HG03469 (cell line): ENCODE measurements around the gene FOXI2.

Source experiments
- ATAC-seq: cut with Tn5 transposase; IDR thresholded peaks from one replicate; pipeline ENCODE4 v1.9.1; 2021; ENCODE audit warnings: mild to moderate bottlenecking, moderate library complexity, moderate number of reproducible peaks; ENCODE audit not compliant: unreplicated experiment

Gene FOXI2

DNA sequence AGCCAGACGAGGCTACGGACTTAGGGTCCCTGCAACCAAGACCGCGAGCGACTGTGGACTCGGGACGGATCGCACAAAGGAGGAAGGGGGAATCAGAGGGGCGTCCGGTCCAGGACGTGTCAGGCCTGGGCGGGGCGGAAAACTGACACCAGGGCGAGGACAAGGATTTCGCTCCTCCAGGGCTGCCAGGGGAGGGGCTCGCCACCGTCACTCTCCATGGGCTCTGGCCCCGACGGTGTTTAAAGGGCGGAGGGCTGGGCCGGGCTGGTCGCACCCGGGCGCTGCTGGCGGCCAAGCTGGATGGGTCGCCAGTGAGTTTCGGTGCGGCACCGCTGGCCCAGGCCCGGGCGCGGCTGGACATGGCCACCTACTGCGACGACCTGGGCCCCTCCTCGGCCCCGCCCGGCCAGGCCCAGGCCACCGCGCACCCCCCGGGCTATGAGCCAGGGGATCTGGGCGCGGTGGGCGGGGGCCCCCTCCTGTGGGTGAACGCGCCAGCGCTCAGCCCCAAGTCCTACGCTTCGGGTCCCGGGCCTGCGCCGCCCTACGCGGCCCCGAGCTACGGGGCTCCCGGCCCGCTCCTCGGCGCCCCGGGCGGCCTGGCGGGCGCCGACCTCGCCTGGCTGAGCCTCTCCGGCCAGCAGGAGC, at the start of gene FOXI2:
Gene FOXI2, plus strand, starts transcription at position 271 of the 648 bp plus-strand sequence. Its CDS starts 89 bp downstream, at position 360.
- no peak for ATAC-seq

DNA sequence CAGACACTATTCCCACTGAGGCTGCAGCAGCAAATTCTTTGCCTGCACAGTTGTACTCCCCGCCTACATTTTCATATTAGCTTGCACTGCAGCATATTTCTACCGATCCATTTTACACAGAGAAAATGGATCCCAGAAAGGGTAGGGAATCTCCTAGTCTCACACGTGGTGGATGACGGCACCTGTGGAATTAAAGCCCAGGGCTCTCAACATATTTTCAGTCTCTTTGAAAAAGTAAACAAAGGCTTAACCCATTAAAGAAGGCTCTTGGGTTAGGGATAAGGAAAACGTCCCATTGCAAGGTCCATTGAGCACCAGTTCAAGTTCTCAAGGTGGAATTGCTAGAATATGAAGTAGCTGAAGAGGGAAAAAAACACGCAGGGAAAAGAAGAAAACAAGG, 49.4 kb upstream of the FOXI2 start:
- ATAC-seq = no peak

DNA sequence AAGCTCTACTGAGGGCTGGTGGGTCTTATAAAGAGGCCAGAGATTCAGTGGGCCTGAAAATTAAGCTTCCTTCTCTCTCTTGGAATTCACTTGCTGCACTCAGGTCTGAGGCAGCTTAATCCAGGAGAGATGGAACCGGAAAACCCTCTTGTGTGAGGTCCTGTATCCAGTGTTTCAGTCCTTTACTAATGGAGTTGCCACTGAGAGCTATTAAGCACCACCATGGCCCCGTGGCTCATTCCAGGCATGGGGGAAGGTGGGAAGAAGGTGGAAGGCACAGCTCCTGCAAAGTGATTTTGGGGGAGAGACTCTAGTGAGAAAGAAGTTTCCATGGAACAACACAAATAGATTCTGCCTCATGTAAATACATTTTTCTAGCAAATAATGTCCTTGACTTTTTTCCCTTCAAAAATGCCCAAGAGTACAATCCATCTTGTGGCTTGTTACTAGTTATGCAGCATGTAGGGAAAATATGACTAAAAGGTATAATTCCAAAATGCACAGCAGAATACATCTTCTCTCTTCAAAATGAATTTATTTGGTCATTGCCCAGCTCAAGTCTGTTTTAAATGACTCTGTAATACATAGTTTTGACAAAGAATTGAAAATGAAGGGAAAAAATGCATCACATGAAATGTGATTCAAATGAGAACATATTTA, 46.7 kb upstream of the FOXI2 start:
- ATAC-seq = no peak

DNA sequence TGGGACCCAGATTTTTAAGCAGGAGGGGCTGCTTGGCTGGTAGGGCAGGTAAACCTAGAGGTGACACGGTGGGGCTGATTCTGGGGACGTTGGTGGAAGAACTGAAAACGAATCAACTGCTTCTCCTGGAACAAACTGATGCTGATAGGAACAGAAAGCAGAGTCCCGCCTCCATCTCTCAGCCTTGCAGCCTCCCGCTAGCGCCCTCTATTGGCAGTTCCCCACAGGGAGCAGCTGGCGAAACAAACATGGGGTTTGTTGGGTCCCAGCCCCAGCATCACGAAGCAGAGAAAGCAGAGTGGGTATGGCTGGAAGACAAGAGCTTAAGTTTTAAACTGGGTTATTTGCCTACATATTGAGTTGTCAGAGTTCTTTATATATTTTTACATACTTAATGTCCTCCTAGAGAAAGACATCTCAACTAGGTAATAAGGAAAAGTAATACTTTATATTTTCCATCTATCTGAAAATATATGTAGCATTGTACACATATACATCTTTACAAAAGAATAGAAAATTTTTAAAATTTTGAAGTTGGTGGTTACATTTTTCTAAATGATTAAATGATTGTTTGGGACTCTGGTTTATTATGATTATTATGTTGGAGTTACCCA, 42.3 kb upstream of the FOXI2 start:
- no peak for ATAC-seq

DNA sequence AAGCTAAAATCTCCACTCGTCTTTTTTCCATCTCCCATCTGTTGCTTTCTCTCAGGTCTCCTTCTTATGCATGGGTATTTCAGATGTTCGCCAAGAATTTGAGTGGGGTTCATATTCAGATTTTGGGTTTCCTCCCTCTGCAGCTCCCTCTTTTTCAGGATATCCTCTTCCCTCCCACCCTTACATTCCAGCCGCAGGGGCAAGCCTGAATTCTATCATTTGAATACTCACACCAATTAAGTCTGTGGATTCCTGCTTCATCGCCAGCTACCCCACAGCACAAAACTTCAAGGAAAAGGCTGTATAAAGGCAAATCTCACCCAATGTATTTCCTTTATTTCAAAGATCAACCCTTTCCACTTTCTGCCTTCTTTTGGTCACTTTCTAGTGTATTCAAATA, 41.6 kb upstream of the FOXI2 start:
- no peak for ATAC-seq

DNA sequence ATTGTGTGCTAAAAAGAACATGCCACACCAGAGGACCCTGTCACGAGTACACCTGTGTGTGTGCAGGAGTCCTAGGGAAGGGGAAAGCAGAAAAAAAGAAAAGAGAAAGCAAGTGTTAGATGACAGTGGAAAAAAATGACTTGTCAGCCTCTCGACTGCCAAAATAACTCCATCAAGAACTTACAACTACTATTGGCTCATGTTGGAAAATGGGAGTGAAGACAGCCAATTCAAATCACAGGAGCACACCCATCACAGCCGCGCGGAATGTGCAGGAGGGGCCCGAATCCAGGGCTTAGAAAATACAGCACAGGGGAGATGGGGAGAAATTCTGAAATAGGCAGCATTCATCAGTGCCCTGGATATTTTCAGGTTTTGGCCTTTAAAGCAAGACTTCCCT, 38.1 kb upstream of the FOXI2 start:
- no peak for ATAC-seq

DNA sequence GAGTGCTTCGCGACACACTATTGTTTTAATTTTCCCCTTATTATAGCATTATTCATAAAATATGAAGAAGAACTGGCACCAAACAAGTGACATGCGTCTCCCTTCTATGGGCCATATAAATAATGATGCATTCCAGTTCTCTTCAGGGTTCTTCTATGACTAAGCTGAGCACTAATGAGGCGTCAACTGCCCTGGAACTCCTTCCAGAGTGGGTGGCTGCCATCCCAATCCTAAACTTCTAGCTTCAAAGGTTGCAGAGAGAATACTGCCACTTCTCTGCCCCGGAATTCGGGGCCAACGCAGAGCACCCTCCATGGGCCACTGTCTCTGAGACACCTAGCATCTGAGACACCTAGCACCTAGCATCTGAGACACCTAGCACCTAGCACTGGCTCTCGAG, 37.7 kb upstream of the FOXI2 start:
- no peak for ATAC-seq

DNA sequence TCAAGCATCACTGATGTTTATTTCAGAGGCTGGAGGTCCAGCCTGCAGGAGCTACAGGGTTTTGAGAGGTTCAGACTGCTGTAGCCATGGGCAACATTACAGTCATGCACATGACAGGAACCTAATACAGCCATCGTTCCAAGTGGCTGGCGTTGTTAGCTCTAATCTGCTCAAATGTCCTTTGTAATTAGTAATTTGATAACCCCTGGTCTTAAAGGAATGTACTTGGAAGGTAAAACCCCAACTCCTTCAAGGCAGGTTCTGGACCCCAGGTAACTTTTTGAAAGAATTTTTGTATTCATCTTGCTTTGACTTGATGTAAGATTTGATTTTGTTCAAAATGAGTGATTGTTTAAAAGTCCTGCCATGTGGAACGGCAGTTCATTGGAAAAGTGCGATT, 34.7 kb upstream of the FOXI2 start:
- no peak for ATAC-seq

DNA sequence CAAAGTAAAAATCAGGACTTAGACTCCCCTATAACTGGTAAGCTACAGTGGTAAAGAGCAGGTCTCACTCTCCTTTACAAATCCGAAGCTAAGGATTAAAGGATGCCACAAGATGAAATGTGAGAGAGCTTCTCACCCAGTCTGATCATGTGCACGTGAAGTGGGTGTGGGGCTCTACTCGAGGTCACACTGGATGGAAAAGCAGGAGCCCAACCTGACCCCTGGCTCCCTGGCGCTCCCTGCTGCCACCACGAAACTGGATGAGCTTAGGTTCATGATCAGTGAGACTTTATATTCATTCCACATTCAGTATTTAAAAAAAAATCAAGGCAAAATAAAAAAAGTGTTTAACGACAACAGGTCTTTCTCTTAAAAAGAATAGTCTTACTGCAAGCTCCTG, 21.7 kb upstream of the FOXI2 start:
- ATAC-seq = no peak

DNA sequence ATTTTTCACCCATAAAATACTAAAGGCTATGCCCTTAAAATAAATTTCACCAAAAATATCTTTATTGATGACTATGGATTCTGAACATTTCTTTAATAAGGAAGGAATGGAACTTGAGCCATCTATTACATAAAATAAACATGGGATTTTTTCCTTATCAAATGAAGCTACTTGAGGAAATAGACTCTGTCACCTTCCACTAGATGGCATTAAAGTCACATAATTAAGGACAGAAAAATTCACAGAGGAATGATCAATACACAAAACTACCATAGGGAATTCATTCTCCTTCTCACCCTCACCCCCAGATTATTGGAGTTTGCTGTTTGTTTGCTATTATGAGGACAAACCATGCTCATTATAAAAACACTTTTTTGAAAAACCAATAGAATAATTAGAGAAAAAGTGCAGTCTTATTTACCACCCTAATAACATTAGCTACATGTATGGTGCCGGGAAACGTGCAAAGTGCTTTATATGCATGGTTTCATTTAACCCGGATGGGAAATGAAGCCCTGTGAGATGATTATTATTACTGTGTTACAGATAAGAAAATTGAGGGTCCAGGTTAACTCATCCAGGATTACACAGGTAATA, 21.1 kb upstream of the FOXI2 start:
- ATAC-seq = no peak

DNA sequence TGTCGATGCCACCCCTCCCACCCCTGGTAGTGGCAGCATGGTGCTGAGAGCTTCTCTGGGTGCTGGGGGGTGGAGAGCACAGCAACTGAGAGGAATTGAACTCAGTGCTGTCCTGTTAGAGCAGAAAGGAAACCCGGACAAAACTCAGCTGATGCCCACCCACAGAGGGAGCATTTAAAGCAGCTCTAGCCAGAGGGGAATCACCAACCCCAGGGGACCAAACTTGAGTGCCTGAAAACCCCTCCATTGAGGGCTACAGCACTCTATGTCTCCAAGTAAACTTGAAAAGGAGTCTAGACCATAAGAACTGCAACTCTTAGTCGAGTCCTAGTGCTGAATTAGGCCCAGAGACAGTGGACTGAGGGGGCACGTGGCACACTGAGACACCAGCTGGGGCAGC, 16.8 kb upstream of the FOXI2 start:
- no peak for ATAC-seq

DNA sequence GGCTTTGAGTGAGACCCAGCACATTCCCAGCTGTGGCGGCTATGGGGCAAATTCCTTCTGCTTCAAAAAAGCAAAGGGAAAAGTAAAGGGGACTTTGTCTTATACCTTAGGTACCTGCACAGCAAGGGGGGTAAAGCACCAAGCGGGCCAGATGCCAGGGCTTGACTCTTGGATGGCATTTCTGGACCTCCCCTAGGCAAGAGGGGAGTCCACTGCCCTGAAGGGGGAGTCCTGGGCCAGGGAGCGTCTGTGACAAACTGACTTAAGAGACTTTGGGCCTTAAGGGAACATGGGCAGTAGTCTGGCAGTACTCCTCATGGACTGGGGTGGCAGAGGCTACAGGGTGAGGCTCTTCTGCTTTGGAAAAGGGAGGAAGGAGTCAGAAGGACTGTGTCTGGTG, 16.1 kb upstream of the FOXI2 start:
- ATAC-seq = no peak

DNA sequence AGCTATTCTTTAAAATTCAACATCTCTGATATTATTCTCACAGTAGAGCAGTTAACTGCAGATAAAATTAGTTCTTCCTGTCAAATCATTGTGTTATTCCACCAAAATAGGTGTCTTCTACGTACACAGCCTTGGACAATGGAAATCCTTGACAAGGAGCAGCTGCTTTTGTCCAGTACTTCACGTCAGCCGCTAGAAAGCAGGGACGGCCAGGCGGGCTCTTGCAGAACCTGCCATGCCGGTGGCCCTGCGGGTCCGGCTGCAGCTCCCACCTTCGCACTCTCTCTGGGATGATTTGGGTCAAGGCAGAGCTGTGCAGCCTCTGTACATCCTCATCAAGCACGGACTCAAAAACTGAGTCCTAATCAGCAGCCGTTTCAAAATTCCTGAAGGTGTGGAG, 2.2 kb upstream of the FOXI2 start:
- ATAC-seq = no peak

DNA sequence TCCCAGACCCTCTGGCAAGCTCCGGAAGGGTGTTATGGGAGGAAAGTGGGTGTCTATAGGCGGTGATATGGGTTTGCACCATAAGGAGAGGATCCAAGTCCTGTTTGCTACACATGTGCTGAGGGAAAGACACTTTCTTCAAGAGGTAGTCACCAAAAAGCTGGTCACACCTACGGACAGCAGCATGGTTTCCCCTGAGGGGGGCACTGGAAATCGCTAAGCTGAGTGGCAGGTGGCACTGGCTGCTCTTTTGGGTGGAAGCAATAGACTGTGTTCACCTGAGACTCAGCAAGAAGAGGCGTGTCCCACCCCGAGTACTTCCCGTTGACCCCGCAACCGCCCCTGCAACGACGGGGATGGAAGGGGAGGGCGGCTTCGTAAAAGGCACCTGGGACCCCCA, 1.8 kb upstream of the FOXI2 start:
- ATAC-seq = no peak

DNA sequence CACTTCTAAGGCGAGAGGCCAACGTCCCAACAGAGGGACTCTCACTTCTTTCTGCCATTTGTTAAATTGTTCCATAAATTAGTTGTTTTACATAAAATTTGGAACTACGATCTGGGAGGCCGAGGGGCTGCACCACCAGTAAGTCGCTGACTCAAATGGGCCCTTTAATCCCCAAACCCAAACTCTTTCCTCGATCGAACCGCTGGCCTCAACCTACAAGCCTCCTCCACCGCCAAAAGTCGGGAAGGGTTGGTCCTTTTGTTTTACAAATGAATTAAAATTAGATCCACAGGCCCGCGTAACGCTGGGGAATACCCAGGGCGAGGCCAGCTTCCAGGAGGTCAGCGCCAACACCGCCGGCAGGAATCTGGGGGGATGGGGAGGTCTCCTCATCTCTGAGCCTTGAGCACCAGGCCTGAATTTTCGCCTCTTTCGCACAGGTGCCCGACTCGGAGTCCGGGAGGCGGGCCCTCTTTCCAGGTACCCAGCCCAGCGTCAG, 1.2 kb upstream of the FOXI2 start:
- no peak for ATAC-seq

DNA sequence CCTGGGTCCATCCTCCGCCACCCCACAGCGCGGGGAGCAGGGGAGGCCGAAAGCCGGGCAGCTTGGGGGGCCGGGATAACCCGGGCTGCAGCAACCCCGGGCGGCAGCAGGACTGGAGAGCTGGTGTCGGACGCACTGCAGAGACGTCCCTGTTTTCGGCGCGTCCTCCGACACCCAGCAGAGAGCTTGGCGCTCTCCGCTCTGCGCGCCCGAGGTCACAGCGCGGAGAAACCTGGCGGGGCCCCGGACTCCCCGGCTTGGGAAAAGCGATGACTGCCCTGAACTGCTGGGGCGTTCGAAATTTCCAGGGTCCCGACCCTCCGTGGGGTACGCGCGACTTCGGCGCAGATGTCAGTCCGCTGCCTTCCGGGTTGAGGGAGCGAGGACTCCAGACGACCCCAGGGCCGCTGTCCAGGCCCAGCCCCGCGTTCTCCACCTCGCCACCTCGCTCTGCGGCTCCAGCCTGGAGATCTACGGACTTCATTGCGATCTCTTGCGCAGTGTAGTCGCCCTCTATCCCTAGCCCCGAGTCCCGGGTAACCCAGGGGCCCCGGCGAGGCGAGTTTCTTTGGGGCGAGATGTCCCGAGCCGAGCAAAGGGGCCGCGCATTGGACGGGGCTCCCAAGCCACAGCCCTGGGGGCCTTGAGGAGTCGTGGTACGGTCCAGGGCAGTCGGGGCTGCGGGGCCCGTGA, 617 bp upstream of the FOXI2 start:
- ATAC-seq = no peak

DNA sequence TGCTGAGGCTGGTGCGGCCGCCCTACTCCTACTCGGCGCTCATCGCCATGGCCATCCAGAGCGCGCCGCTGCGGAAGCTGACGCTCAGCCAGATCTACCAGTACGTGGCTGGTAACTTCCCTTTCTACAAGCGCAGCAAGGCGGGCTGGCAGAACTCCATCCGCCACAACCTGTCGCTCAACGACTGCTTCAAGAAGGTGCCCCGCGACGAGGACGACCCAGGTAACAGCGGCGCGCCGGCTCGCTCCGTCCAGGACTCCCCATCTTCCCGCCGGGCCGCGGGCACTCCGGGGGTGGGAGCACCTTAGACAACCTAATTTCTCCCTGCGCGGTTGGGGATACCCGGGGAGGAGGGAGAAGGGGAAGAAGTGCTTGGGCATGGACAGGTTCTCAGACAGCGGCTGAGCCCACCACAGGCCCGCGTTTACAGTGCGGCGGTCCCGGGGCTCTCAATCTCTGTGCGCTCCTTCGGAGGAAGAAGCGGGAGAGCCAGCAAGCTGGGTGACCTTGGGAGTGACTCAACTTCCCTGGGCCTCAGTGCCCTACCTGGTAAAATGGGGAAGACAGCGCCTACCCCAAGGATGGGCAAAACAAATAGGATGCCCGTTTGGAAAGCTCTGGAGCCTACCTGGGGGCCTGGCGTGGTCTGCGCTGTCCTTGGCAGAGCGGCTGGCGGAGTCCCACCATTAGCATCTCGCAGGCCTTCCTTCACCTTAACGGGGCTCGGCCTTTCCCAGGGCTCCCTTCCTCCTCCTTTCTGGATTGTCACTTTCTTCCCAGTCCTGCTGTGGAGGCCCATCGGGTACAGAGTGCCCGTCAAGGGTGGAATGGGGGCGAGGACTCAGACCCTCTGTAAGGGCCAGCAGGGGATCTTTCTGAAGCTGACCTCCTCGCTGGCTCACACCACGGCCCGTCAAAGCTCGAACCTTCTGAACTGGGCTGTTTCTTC, 852 bp downstream of the FOXI2 start:
- ATAC-seq = no peak

DNA sequence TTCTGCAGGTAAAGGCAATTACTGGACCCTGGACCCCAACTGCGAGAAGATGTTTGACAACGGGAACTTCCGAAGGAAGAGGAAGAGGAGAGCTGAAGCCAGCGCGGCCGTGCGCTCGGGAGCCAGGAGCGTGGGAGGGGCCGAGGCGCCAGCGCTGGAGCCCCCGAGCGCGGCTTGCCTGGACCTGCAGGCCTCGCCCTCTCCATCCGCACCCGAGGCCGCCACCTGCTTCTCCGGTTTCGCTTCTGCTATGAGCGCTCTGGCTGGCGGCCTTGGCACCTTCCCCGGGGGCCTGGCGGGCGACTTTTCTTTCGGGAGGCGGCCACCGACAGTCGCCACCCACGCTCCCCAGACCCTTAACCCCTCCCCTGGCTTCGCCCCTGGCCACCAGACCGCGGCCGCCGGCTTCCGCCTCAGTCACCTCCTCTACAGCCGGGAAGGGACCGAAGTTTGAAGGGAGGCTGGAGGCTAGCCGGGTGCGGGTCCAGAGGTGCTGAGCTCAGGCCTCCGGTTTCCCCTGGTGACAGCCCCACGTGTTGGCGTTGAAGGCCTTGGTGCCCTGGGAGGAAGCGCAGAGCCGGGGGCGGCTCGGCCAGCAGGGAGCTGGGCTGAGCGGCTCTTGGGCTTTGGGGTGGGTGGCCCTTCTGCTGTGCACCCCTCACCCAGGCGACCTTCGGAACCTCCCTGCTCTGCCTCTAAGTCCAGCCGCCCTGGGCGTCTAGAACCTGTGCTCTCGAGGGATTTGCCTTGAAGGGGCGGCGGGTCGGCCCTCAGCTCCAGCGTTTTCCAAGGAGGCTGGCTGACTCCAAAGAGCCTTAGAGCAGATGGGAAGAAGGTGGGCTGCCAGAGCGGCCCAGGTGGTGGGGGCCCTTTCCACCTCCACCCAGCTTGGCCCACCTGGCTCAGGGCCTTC, 1.8 kb downstream of the FOXI2 start:
- no peak for ATAC-seq

DNA sequence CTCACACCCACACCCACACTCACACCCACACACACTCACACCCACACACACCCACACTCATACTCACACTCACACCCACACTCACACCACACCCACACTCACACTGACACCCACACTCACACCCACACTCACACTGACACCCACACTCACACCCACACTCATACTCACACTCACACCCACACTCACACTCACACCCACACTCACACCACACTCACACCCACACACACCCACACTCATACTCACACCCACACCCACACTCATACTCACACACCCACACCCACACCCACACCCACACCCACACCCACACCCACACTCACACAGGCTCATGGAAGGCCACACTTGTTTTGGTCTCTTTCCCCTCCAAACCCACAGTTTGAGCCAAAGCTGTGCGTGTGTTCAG, 2.9 kb downstream of the FOXI2 start:
- ATAC-seq = no peak
